ENCODE results near the gene ATP8B2. TPM values are rescaled to one million over a fixed set of nuclear protein-coding genes. Genes with fewer than 3 reads are reported as not detected.

The ATP8B2 gene
- total RNA-seq, 1 donor from 2014 or later, result 125 TPM

GRCh38 chr1:154391086-154391770 is 65.9 kb downstream of the ATP8B2 start:
- intact Hi-C loops (cut with micrococcal nuclease), result no loop called here

GRCh38 chr1:154398141-154398540 is 72.8 kb downstream of the ATP8B2 start:
- intact Hi-C loops (cut with micrococcal nuclease), result no loop called here

GRCh38 chr1:154398678-154399077 is 73.4 kb downstream of the ATP8B2 start:
- intact Hi-C loops (cut with micrococcal nuclease), result no loop called here

GRCh38 chr1:154400381-154400801 is 75.1 kb downstream of the ATP8B2 start:
- intact Hi-C loops (cut with micrococcal nuclease), result no loop called here

Other genes starting within 250 kb of the ATP8B2 start
- gene NUP210L, start 170.5 kb upstream of the ATP8B2 start, total RNA-seq, result 0.05 and 0.09 TPM in 2 replicates
- 797 and 820 TPM in 2 replicates for gene TPM3, start 133.4 kb upstream of the ATP8B2 start, total RNA-seq
- gene CFAP141, start 119.2 kb upstream of the ATP8B2 start, total RNA-seq, result 0.50 TPM in 1 of 2 replicates, not detected in the other
- 223 and 229 TPM in 2 replicates for gene UBAP2L, start 104.6 kb upstream of the ATP8B2 start, total RNA-seq
- gene HAX1, start 52.9 kb upstream of the ATP8B2 start, total RNA-seq, result 112 and 115 TPM in 2 replicates
- not detected in 2 replicates for gene AQP10, start 4.4 kb upstream of the ATP8B2 start, total RNA-seq
- gene IL6R, start 79.8 kb downstream of the ATP8B2 start, total RNA-seq, result 5.3 and 5.9 TPM in 2 replicates
- gene TDRD10, start 176.7 kb downstream of the ATP8B2 start, total RNA-seq, result not detected in 2 replicates
- gene SHE, start 176.9 kb downstream of the ATP8B2 start, total RNA-seq, result not detected in 2 replicates
- gene UBE2Q1, start 233.1 kb downstream of the ATP8B2 start, total RNA-seq, result 112 and 117 TPM in 2 replicates
- gene CHRNB2, start 242.3 kb downstream of the ATP8B2 start, total RNA-seq, result not detected in 2 replicates

Measured in T-helper 2 cell treated with Interferon-gamma antibody and Interleukin-4, amounts not matched to agents 100 ng/mL and 5 ng/mL, for 36 hours (primary cell).